HEK293T (cell line): ENCODE measurements around the gene GEMIN4.

ENCODE experiments used
- CTCF ChIA-PET: fragments of 350-600 bp; formaldehyde crosslinking; extraction: SDS; loops from one replicate; lab custom pipeline; 2021; ENCODE audit warnings: antibody characterized with exemption, inconsistent platforms; lab: Yijun Ruan, JAX
- POLR2A ChIA-PET: fragments of 350-600 bp; formaldehyde crosslinking; extraction: SDS; loops from one replicate; lab custom pipeline; 2020; ENCODE audit warnings: antibody characterized with exemption, inconsistent platforms; lab: Yijun Ruan, JAX
- DNase-seq: peaks from one replicate; pipeline ENCODE4 v3.0.0; 2012; ENCODE audit warnings: mixed read lengths; ENCODE audit errors: extremely low spot score
- ARNT ChIP-seq: fragments of 450-650 bp; IDR thresholded peaks from 2 replicates; pipeline ENCODE4 v1.6.1; 2017; ENCODE audit warnings: mild to moderate bottlenecking
- BHLHE40 ChIP-seq: fragments of 450-650 bp; IDR thresholded peaks from 2 replicates; pipeline ENCODE4 v1.6.1; 2016; ENCODE audit warnings: mild to moderate bottlenecking, moderate library complexity, borderline replicate concordance
- CTBP1 ChIP-seq: fragments of 450-650 bp; IDR thresholded peaks from 2 replicates; pipeline ENCODE4 v1.6.1; 2016; ENCODE audit warnings: borderline replicate concordance
- ELF4 ChIP-seq: fragments of 450-650 bp; IDR thresholded peaks from 2 replicates; pipeline ENCODE4 v1.6.1; 2017; ENCODE audit warnings: antibody characterized with exemption
- FOXA1 ChIP-seq: fragments of 450-650 bp; IDR thresholded peaks from 2 replicates; pipeline ENCODE4 v1.6.1; 2016; ENCODE audit warnings: mild to moderate bottlenecking
- FOXK2 ChIP-seq: fragments of 450-650 bp; IDR thresholded peaks from 2 replicates; pipeline ENCODE4 v1.6.1; 2016; ENCODE audit warnings: mild to moderate bottlenecking
- FOXM1 ChIP-seq: fragments of 450-650 bp; IDR thresholded peaks from 2 replicates; pipeline ENCODE4 v1.6.1; 2017; ENCODE audit warnings: mild to moderate bottlenecking, borderline replicate concordance
- HDGF ChIP-seq: fragments of 450-650 bp; IDR thresholded peaks from 2 replicates; pipeline ENCODE4 v1.6.1; 2017; ENCODE audit warnings: antibody characterized with exemption, borderline replicate concordance
- L3MBTL2 ChIP-seq: fragments of 450-650 bp; conservative IDR thresholded peaks from 2 replicates; pipeline ENCODE4 v1.6.1; 2016; ENCODE audit warnings: mild to moderate bottlenecking
- LEF1 ChIP-seq: fragments of 450-650 bp; IDR thresholded peaks from 2 replicates; pipeline ENCODE4 v1.6.1; 2017; ENCODE audit warnings: mild to moderate bottlenecking, borderline replicate concordance
- NFRKB ChIP-seq: fragments of 450-650 bp; IDR thresholded peaks from 2 replicates; pipeline ENCODE4 v1.6.1; 2016; ENCODE audit warnings: mild to moderate bottlenecking, moderate library complexity
- SP1 ChIP-seq: fragments of 450-650 bp; IDR thresholded peaks from 2 replicates; pipeline ENCODE4 v1.6.1; 2017
- SUZ12 ChIP-seq: fragments of 450-650 bp; IDR thresholded peaks from 2 replicates; pipeline ENCODE4 v1.6.1; 2016; ENCODE audit warnings: mild to moderate bottlenecking
- TARDBP ChIP-seq: fragments of 450-650 bp; IDR thresholded peaks from 2 replicates; pipeline ENCODE4 v1.6.1; 2016
- ZNF384 ChIP-seq: fragments of 450-650 bp; IDR thresholded peaks from 2 replicates; pipeline ENCODE4 v1.6.1; 2016
- TF ChIP-seq, protein P1 (sequence below): fragments of 450-650 bp; IDR thresholded peaks from 2 replicates; pipeline ENCODE4 v1.6.1; 2016

The GEMIN4 gene

DNA sequence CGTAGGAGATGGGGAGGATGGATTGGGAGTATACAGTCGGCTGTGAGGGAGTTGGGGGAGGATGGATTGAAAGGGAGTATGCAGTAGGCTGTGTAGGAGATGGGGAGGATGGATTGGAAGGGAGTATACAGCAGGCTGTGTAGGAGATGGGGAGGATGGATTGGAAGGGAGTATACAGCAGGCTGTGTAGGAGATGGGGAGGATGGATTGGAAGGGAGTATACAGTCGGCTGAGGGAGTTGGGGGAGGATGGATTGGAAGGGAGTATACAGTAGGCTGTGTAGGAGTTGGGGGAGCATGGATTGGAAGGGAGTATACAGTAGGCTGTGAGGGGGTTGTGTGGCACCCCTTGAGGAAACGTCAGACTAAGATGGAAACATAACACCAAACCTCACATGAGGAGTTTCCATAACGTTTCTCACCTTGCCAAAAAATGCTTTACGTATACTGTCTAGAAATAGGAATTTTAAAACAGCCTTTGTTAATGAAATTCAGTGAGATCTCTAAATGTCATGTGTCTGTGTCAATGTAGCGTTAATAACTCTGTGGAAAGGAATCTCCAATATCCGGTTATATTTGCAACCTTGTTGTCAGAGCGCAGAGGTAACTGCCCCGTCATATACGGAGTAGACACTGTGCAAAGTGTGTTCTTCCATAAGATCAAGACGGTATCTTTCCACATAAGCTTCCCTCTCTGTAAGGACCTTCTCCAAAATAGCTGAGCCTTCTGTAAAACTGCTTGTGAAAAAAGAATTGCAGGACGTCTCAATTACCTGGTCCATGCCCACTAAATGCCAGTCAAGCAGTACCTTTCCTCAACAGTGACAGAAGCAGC is 31.1 kb downstream of the GEMIN4 start:
- DNase-seq, result no peak
- TF ChIP-seq, protein P1, sequence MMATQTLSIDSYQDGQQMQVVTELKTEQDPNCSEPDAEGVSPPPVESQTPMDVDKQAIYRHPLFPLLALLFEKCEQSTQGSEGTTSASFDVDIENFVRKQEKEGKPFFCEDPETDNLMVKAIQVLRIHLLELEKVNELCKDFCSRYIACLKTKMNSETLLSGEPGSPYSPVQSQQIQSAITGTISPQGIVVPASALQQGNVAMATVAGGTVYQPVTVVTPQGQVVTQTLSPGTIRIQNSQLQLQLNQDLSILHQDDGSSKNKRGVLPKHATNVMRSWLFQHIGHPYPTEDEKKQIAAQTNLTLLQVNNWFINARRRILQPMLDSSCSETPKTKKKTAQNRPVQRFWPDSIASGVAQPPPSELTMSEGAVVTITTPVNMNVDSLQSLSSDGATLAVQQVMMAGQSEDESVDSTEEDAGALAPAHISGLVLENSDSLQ, result no peak
- no peak for TF ChIP-seq FOXK2
- no peak for TF ChIP-seq FOXM1
- no peak for TF ChIP-seq FOXA1
- no peak for TF ChIP-seq L3MBTL2
- no peak for TF ChIP-seq ARNT
- no peak for TF ChIP-seq SP1
- no peak for TF ChIP-seq ZNF384
- TF ChIP-seq LEF1, result no peak
- TF ChIP-seq BHLHE40, result no peak
- no peak for TF ChIP-seq NFRKB
- TF ChIP-seq TARDBP, result no peak
- TF ChIP-seq SUZ12, result no peak
- POLR2A ChIA-PET, result no interaction called here
- CTCF ChIA-PET, result interaction anchor here (1.2 kb wide), 1 partner anchor 21 kb away, joined by 4 read pairs; no protein-coding TSS in a partner anchor

DNA sequence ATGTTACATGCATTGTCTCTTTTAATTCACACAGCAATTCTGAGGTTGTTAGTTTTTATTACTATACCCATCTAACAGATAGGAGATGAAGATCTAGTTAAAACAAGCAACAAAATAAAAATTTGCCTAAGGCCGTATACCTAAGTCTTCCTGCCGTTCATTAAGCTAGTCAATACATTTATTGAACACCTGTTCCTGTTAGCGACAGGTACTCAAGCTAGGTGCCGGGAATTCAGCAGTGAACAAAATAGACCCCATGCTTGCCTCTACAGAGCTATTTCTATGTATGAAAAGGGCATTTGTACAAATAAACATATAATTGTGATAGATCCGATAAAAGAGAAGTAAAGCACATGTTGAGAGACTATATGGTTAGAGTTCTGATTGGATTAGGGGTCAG is 34.0 kb downstream of the GEMIN4 start:
- no peak for TF ChIP-seq SUZ12
- no peak for TF ChIP-seq TARDBP
- ChIA-PET POLR2A (no interaction called here), CTCF (no interaction called here)
- DNase-seq, result no peak

DNA sequence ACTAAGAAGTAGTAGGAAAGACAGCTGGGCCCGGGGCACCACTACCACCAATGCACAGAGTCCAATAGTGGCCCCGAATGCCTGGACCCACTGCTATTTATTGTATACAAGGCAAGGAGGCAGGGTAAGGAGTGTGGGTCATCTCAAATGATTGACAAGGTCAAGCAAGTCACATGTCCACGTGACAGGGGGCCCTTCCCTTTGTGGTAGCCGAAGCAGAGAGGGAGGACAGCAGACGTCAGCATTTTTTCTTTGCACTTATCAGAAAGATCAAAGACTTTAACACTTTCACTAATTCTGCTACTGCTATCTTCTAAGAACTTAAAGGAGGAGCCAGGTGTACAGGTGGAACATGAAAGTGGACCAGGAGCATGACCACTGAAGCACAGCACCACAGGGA is 43.9 kb downstream of the GEMIN4 start:
- no peak for DNase-seq
- TF ChIP-seq ELF4 (no peak), HDGF (no peak), FOXK2 (no peak), FOXA1 (no peak), ZNF384 (no peak), CTBP1 (no peak), L3MBTL2 (no peak), FOXM1 (no peak), SP1 (no peak), ARNT (no peak), NFRKB (no peak)
- TF ChIP-seq, protein P1, result no peak
- POLR2A ChIA-PET, result no interaction called here
- CTCF ChIA-PET, result no interaction called here

DNA sequence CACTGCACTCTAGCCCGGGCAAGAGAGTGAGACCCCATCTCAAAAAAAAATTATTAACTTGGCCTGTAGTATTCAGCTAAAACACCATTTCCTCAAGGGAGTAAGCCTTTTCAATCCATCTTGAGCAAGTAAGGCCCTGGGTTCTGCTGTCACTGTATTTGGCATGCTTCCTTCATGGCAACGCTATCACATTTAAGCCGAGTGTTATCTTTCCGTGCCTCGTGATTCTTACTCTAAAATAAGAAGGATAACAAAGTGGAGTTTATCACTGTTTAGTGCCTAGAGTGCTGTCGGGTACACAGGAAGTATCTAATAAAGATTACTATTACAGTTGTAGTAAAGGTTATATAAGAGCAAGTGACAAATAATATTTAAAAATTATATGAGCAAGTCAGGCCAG is 46.2 kb downstream of the GEMIN4 start:
- DNase-seq, result no peak
- CTCF ChIA-PET, result no interaction called here
- POLR2A ChIA-PET, result no interaction called here
- no peak for TF ChIP-seq SUZ12
- TF ChIP-seq TARDBP, result no peak
- no peak for TF ChIP-seq LEF1
- no peak for TF ChIP-seq ZNF384
- TF ChIP-seq FOXM1, result no peak
- TF ChIP-seq SP1, result no peak
- no peak for TF ChIP-seq CTBP1
- no peak for TF ChIP-seq NFRKB
- no peak for TF ChIP-seq FOXA1
- TF ChIP-seq, protein P1, result no peak
- no peak for TF ChIP-seq ELF4
- no peak for TF ChIP-seq ARNT
- no peak for TF ChIP-seq L3MBTL2
- TF ChIP-seq HDGF, result no peak
- no peak for TF ChIP-seq BHLHE40

DNA sequence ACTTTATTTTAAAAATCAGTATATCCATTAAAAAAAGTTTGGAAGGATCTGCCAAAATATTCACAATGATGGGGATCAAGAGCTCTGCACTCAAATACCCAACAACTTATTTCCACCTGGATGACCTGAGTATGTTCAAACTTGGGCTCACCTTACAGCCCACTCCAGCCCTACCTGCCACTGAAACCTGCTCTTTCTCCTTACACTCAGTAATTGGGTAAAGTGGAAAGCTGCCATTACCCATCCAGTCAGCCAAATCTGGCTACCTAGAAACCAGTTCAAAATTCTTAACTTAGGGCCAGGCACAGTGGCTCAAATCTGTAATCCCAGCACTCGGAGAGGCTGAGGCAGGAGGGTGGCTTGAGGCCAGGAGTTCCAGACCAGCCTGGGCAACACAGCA is 47.1 kb downstream of the GEMIN4 start:
- TF ChIP-seq LEF1 (no peak), L3MBTL2 (no peak)
- POLR2A ChIA-PET, result no interaction called here
- no peak for DNase-seq
- CTCF ChIA-PET, result no interaction called here

DNA sequence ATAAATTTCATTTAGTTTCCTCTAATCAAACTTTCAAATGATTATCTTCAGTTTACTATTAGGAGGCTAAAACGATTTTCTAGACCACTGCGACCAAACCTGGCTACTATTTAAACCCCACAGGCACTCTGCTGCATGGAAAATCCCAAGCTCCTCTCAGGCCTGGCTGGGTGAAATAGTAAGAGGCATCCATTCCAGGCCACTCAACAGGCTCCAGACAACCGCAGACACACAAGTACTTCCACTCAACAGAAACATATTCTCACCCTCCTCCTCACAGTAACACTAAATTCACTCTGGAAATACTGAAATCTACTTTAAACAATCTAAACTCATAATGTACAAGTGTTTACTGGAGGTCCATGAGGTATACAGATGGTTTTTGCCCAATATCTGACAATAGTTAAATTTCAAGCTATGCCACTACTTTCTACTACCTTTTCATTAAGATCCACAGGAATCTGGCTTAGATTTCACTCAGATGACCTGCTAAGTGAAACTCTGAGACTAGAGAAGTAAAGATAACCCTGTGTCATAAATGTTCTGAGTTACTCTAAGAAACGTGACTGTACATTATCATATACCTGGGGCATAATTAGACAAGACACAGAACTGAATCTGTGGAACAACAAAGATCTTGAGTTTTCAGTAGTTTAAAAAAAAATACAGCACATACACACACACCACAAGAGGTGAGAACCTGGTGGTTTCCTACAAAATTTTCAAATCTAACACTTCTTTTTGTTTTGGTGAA is 47.8 kb downstream of the GEMIN4 start:
- no peak for DNase-seq
- ChIA-PET CTCF (interaction anchor here (0.7 kb wide), 1 partner anchor 11 kb away, joined by 3 read pairs; no protein-coding TSS in a partner anchor), POLR2A (no interaction called here)
- TF ChIP-seq SP1, result no peak
- no peak for TF ChIP-seq BHLHE40
- no peak for TF ChIP-seq L3MBTL2
- no peak for TF ChIP-seq ZNF384
- no peak for TF ChIP-seq LEF1
- no peak for TF ChIP-seq HDGF
- no peak for TF ChIP-seq FOXK2
